Ovary (tissue), 9 donors: ENCODE results near the gene TTC28. TPM values are rescaled to one million over a fixed set of nuclear protein-coding genes. Genes with fewer than 3 reads are reported as not detected.

Experiments used
- DNase-seq, 5 donors: peaks; one replicate each; pipeline ENCODE4 v3.0.0-alpha.2; 2019 to 2020
- H3K27ac ChIP-seq, 2 donors: fragments of 200-600 bp; one replicate each; pipeline versions ENCODE4 v1.5.1 to v1.8.0; 2019 to 2022
- H3K27me3 ChIP-seq: fragments of 200-600 bp; one replicate; pipeline ENCODE4 v1.8.0; 2022
- H3K36me3 ChIP-seq: fragments of 200-600 bp; sonication (generic); one replicate; pipeline ENCODE4 v1.5.1; 2019
- H3K4me1 ChIP-seq: one replicate; pipeline ENCODE4 v1.8.1; 2013; ENCODE audit warnings: mild to moderate bottlenecking, moderate library complexity; ENCODE audit not compliant: insufficient read depth
- H3K4me3 ChIP-seq: fragments of 200-600 bp; sonication (generic); one replicate; pipeline ENCODE4 v1.5.1; 2017
- H3K9me3 ChIP-seq, 2 donors: fragments of 200-600 bp in 1 of 2; sonication (generic) in 1 of 2; one replicate each; pipeline versions ENCODE4 v1.5.1 to v1.8.1; 2013 to 2019; ENCODE audit warnings: mild to moderate bottlenecking in 1 of 2, moderate library complexity in 1 of 2
- CTCF ChIP-seq, 3 donors: fragments of 450-650 bp in 2 of 3; fragments of 200-600 bp in 1 of 3; IDR thresholded peaks; one replicate each; pipeline versions ENCODE4 v1.5.1 to v1.8.0; 2016 to 2022; ENCODE audit warnings: antibody characterized with exemption in 3 of 3, mild to moderate bottlenecking in 1 of 3
- EP300 ChIP-seq: sonication (generic); formaldehyde crosslinking; IDR thresholded peaks from one replicate; pipeline ENCODE4 v1.6.1; 2017; ENCODE audit warnings: antibody characterized with exemption
- POLR2A ChIP-seq: fragments of 450-650 bp; IDR thresholded peaks from one replicate; pipeline ENCODE4 v1.6.1; 2017; ENCODE audit warnings: antibody characterized with exemption, mild to moderate bottlenecking, moderate library complexity
- WGBS, 3 donors: extraction: QIAGEN DNeasy Blood & Tissue Kit in 1 of 3; methylation state at CpG; one replicate each; pipeline versions ENCODE4 v1.1.5 to v1.1.7; 2013 to 2017; 5-methylcytosine and 5-hydroxymethylcytosine counted together
- intact Hi-C, 4 donors: fragments of 100-400 bp; cut with DNase I; formaldehyde crosslinking; loops; one replicate each; pipeline versions ENCODE4 v1.11.0 to v1.15.1; 2022 to 2023
- polyA plus RNA-seq, 2 donors: library from polyadenylated mRNA; stranded (reverse); fragments of 200-250 nt in 1 of 2; fragments of 350-450 nt in 1 of 2; fragmentation: Illumina TruSeq in 1 of 2; extraction: RNeasy Lipid Tissue Mini Kit (QIAGEN cat#74804) in 1 of 2; gene quantifications; one replicate each; pipeline ENCODE4 v1.2.3, GENCODE V29; 2013 to 2014
- total RNA-seq, 7 donors: library from RNA; depleted of rRNA in 2 of 7; stranded (reverse); fragments of >200 nt in 2 of 7; fragmentation: NEBNext Ultra II Directional in 3 of 7; extraction: Animal tissue kit (Norgen Biotek cat#: 25700) in 3 of 7; gene quantifications; one replicate each; pipeline versions ENCODE4 v1.1.0 to v1.2.4, GENCODE V29; 2016 to 2023
- donor health status: DM: no; HTN: no; CAD: no; lungs with moderate emphysema.
- donor health status: DM: no; HTN: no; CAD: no.
- donor health status: Bipolar disorder and iron deficiency.
- donor health status: DM: yes; HTN: yes; CAD: no.
- donor health status: DM: no; HTN: no; CAD: no.
- donor health status: DM: yes; HTN: yes; CAD: no.

TTC28 gene
- total and polyA plus RNA-seq, 9 donors = 16.7 to 127 (median 72.9) TPM

- no peak overlapping the region for H3K27ac ChIP-seq
- intact Hi-C loops = no loop called here
- no peak for DNase-seq
- H3K4me1 ChIP-seq = no peaks in the 10 kb centered on the region
- 71 to 85% (median 77%) methylated on average over 3 of the region's 3 CpGs for WGBS, 3 donors
- no peak for TF ChIP-seq CTCF (IDR thresholded peaks at IDR 0.05)
- no peak for TF ChIP-seq POLR2A
- TF ChIP-seq EP300 = no peak
- no peaks in the 10 kb centered on the region for H3K27me3 ChIP-seq
- no peaks in the 10 kb centered on the region for H3K9me3 ChIP-seq
- no peak overlapping the region for H3K4me3 ChIP-seq
- no peaks in the 10 kb centered on the region for H3K36me3 ChIP-seq
Measured at GRCh38 chr22:27949421-27949820, 730.2 kb downstream of the TTC28 start.

GRCh38 chr22:27948569-27948968 is 731.1 kb downstream of the TTC28 start:
- 91 to 98% (median 92%) methylated on average over 2 of the region's 2 CpGs for WGBS, 3 donors
- intact Hi-C loops = no loop called here

GRCh38 chr22:27947448-27947847 is 732.2 kb downstream of the TTC28 start:
- intact Hi-C loops = no loop called here
- Histone ChIP-seq H3K27ac (no peak overlapping the region), H3K4me1 (no peaks in the 10 kb centered on the region), H3K36me3 (no peaks in the 10 kb centered on the region), H3K27me3 (no peaks in the 10 kb centered on the region), H3K9me3 (no peaks in the 10 kb centered on the region), H3K4me3 (no peak overlapping the region)
- 91 to 96% (median 92%) methylated on average over 4 of the region's 4 CpGs for WGBS, 3 donors
- TF ChIP-seq CTCF (IDR thresholded peaks at IDR 0.05) (no peak), EP300 (no peak), POLR2A (no peak)
- DNase-seq = no peak

More at GRCh38 chr22:27948569-27948968, 731.1 kb downstream of the TTC28 start:
- DNase-seq = no peak
- TF ChIP-seq POLR2A (no peak), CTCF (IDR thresholded peaks at IDR 0.05) (no peak), EP300 (no peak)
- Histone ChIP-seq H3K27me3 (no peaks in the 10 kb centered on the region), H3K36me3 (no peaks in the 10 kb centered on the region), H3K9me3 (no peaks in the 10 kb centered on the region), H3K4me1 (no peaks in the 10 kb centered on the region), H3K4me3 (no peak overlapping the region), H3K27ac (no peak overlapping the region)

- H3K4me1 ChIP-seq = no peaks in the 10 kb centered on the region
- no peak for TF ChIP-seq CTCF (IDR thresholded peaks at IDR 0.05)
- TF ChIP-seq POLR2A = no peak
- no peak for TF ChIP-seq EP300
Measured at GRCh38 chr22:27941143-27941542, 738.5 kb downstream of the TTC28 start.

GRCh38 chr22:27937453-27937852 is 742.2 kb downstream of the TTC28 start:
- Histone ChIP-seq H3K4me3 (no peak overlapping the region), H3K4me1 (no peaks in the 10 kb centered on the region), H3K9me3 (no peaks in the 10 kb centered on the region), H3K27me3 (no peaks in the 10 kb centered on the region), H3K36me3 (no peaks in the 10 kb centered on the region), H3K27ac (no peak overlapping the region)
- no peak for DNase-seq
- TF ChIP-seq POLR2A = no peak
- TF ChIP-seq CTCF (IDR thresholded peaks at IDR 0.05) = no peak
- TF ChIP-seq EP300 = no peak
- intact Hi-C loops = no loop called here
- 97 to 98% (median 98%) methylated on average over 2 of the region's 2 CpGs for WGBS, 3 donors

More at GRCh38 chr22:27941143-27941542, 738.5 kb downstream of the TTC28 start:
- Histone ChIP-seq H3K27me3 (no peaks in the 10 kb centered on the region), H3K36me3 (no peaks in the 10 kb centered on the region), H3K4me3 (no peak overlapping the region), H3K27ac (no peak overlapping the region), H3K9me3 (no peaks in the 10 kb centered on the region)
- intact Hi-C loops = no loop called here
- no peak for DNase-seq
